ENCODE data around the gene PQBP1.
A peak's percentile ranks its signal among the peaks of the same experiment; 100 is the strongest.

The PQBP1 gene

DNA sequence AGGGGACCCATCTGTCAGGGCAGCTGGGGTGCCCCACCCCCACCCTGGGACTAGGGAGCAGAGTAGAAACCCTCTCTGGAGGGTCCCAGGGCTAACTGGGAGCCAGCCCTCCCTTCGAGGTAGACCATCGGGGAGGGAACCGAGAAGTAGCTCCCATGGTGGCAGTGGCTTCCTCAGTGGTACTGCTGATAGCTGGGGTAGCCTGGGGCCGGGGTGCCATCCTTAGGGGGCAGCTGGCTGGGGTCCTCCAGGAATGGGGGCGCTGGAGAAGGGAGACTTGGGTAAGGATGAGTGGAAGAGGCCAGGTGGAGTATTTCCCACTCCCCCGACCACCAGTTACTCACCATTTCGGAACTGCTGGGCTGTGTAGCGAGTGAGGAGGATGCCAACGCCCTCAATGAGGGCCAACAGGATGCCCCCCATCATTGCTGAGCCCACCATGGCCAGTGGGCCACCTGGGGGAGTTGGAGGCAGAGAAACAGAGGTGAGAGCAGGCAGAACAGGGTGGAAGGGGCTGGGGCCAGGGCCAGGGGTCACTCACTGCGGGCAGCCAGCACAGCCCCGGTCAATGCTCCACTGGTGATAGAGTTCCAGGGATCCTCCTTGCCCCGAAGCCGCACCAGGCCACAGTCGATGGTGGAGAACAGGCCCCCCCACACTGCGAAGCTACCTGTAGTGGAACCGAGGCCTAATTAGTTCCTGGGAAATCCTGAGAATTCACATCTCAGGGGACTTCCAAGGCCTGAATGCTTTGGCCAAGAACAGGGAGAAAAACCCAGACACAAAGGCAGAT is 4.0 kb upstream of the PQBP1 start:
- H3K4me3 ChIP-seq (replicated peaks in 1 of 2; ENCODE audit: low read depth in 2 of 2, low read length in 2 of 2), result no peak overlapping the region
- no peak for DNase-seq (ENCODE audit: low read depth in 2 of 2)
- TF ChIP-seq, protein P1, sequence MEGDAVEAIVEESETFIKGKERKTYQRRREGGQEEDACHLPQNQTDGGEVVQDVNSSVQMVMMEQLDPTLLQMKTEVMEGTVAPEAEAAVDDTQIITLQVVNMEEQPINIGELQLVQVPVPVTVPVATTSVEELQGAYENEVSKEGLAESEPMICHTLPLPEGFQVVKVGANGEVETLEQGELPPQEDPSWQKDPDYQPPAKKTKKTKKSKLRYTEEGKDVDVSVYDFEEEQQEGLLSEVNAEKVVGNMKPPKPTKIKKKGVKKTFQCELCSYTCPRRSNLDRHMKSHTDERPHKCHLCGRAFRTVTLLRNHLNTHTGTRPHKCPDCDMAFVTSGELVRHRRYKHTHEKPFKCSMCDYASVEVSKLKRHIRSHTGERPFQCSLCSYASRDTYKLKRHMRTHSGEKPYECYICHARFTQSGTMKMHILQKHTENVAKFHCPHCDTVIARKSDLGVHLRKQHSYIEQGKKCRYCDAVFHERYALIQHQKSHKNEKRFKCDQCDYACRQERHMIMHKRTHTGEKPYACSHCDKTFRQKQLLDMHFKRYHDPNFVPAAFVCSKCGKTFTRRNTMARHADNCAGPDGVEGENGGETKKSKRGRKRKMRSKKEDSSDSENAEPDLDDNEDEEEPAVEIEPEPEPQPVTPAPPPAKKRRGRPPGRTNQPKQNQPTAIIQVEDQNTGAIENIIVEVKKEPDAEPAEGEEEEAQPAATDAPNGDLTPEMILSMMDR (IDR thresholded peaks at IDR 0.05; ENCODE audit: low read depth, low read length), result no peak

DNA sequence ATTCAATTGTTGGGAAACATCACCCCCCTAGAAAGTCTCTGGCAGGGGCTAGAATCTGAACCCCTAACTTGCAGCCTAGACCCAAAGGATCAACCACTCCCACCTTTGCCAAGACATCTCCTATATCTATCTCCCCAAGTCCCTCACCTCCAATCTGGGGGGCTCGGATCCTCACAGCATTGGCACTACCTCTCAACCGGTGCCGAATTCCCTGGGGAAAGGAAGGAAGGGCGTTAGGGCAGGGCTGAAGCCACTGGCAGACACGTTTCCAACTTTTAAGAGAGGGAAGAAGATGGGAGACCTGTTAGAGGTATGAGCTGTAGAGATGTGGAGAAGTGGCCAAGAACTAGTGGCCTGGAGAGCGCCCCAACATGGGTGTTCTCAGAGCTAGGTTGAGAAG is 2.8 kb upstream of the PQBP1 start:
- no peak overlapping the region for H3K4me3 ChIP-seq (replicated peaks in 1 of 2; ENCODE audit: low read depth in 2 of 2, low read length in 2 of 2)
- DNase-seq (ENCODE audit: low read depth in 2 of 2), result no peak
- TF ChIP-seq, protein P1 (IDR thresholded peaks at IDR 0.05; ENCODE audit: low read depth, low read length), result no peak

DNA sequence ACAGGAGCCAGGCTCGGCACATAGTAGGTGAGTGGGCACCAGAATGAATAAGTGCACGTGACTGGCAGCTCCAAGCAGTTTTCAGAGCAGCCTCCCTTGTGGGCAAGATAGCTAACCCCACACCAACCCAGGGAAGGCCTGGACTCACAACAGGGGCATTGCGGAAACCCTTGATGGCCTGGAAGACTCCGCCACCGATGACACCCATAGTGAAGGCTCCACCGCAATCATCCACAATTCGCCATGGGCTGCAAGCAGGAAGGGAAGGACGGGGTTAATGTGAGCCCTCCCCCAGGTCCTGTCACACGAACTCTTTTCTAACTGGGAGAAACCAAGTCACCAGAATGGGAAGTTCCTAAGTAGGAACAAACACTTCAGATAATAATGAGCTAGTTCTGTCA is 1.1 kb upstream of the PQBP1 start:
- TF ChIP-seq, protein P1 (IDR thresholded peaks at IDR 0.05; ENCODE audit: low read depth, low read length), result no peak
- peak overlapping the region; percentile 73 to 75 for H3K4me3 ChIP-seq (replicated peaks in 1 of 2; ENCODE audit: low read depth in 2 of 2, low read length in 2 of 2)
- peak; percentile 25 to 43 for DNase-seq (ENCODE audit: low read depth in 2 of 2)

DNA sequence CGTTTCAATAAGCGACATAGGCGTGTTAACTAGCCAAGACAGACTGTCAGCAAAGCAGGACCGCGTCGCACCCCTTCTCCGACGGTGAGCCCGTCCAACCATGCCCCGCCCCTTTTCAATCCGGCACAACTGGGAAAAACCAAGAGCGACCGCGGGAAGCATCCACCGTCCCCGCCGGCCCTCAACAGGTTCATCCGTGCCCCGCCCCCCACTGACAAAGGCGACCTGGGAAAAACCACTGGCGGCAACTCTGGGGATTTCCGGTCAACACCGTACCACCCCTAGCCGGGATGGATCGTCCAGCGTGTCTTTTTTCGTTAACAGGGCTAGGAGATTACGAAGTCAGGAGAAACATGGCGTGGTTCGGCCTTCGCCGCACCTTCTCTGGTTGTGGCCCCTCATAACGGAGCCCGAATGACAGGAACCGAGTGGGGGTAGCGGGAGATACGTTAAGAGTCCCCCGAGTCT is 539 bp upstream of the PQBP1 start:
- peak; percentile 74 to 79 for DNase-seq (ENCODE audit: low read depth in 2 of 2)
- TF ChIP-seq, protein P1 (IDR thresholded peaks at IDR 0.05; ENCODE audit: low read depth, low read length), result no peak

DNA sequence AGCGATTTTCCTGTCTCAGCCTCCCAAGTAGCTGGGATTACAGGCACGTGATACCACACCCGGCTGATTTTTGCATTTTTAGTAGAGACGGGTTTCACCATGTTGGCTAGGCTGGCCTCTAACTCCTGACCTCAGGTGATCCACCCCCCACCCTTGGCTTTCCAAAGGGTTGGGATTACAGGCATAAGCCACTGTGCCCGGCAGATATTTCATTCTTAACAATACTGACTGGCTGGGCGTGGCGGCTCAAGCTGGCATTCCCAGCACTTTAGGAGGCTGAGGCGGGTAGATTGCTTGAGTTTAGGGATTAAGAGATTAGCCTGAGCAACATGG is 1.3 kb downstream of the PQBP1 start:
- DNase-seq (ENCODE audit: low read depth in 2 of 2), result no peak
- TF ChIP-seq, protein P1 (IDR thresholded peaks at IDR 0.05; ENCODE audit: low read depth, low read length), result no peak
- no peak overlapping the region for H3K4me3 ChIP-seq (replicated peaks in 1 of 2; ENCODE audit: low read depth in 2 of 2, low read length in 2 of 2)

More for the DNA sequence above, 539 bp upstream of the PQBP1 start:
- H3K4me3 ChIP-seq (replicated peaks in 1 of 2; ENCODE audit: low read depth in 2 of 2, low read length in 2 of 2), result peak overlapping the region; percentile 73 to 75

DNA sequence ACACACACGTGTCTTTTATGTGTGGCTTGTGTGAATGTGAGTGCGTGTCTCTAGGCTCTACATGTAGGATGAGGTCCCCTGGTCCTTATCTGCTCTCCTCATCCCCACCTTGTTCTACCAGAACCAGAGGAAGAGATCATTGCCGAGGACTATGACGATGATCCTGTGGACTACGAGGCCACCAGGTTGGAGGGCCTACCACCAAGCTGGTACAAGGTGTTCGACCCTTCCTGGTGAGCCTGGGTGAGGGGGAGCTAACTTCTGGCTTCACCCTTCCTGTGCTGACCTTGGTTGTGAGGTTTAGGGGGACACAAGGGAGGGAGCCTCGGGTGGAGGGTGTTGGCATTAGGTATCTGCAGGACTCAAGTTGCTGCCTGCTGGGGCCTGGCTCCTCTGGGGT is 3.3 kb downstream of the PQBP1 start:
- no peak for DNase-seq (ENCODE audit: low read depth in 2 of 2)
- TF ChIP-seq, protein P1 (IDR thresholded peaks at IDR 0.05; ENCODE audit: low read depth, low read length), result no peak
- no peak overlapping the region for H3K4me3 ChIP-seq (replicated peaks in 1 of 2; ENCODE audit: low read depth in 2 of 2, low read length in 2 of 2)
